Mesenchymal stem cell (in vitro differentiated cells and primary cell): Measurements from ENCODE around the gene PRDX6.
"Not testable (repeated sequence)": the region's sequence is repeated elsewhere in the genome, so short reads cannot be mapped to it uniquely, and the experiment has no call there.

ENCODE experiments used
- DNase-seq: peaks from one replicate; pipeline ENCODE4 v3.0.0-alpha.2; 2013
- H2AFZ ChIP-seq: one replicate; pipeline ENCODE4 v1.6.1; 2013; ENCODE audit warnings: low read depth, mild to moderate bottlenecking, control low read depth, inconsistent platforms, low read length, moderate library complexity
- H2AK5ac ChIP-seq: 2 replicates; pipeline ENCODE4 v1.6.1; 2013; ENCODE audit warnings: low read length, moderate library complexity, mild to moderate bottlenecking, inconsistent platforms; ENCODE audit not compliant: severe bottlenecking
- H2BK120ac ChIP-seq: one replicate; pipeline ENCODE4 v1.6.1; 2013; ENCODE audit warnings: low read depth, mild to moderate bottlenecking, inconsistent platforms, low read length, moderate library complexity
- H2BK12ac ChIP-seq, 2 experiments: one replicate each; pipeline ENCODE4 v1.6.1; 2013; ENCODE audit warnings: inconsistent platforms in 2 of 2, low read length in 2 of 2, mild to moderate bottlenecking in 2 of 2, moderate library complexity in 2 of 2, control low read depth in 1 of 2
- H2BK15ac ChIP-seq: one replicate; pipeline ENCODE4 v1.6.1; 2013; ENCODE audit warnings: mild to moderate bottlenecking, low read depth, inconsistent platforms; ENCODE audit not compliant: poor library complexity, severe bottlenecking
- H2BK5ac ChIP-seq: 2 replicates; pipeline ENCODE4 v1.6.1; 2013; ENCODE audit warnings: low read depth, mild to moderate bottlenecking, low read length, control low read depth, inconsistent platforms; ENCODE audit not compliant: poor library complexity, severe bottlenecking
- H3K14ac ChIP-seq, 2 experiments: one replicate each; pipeline ENCODE4 v1.6.1; 2013; ENCODE audit warnings: inconsistent platforms in 2 of 2, low read length in 2 of 2, control low read depth in 1 of 2, mild to moderate bottlenecking in 1 of 2, moderate library complexity in 1 of 2
- H3K18ac ChIP-seq, 2 experiments: one replicate each; pipeline ENCODE4 v1.6.1; 2013; ENCODE audit warnings: inconsistent platforms in 2 of 2, low read length in 2 of 2, control low read depth in 1 of 2, low read depth in 1 of 2, mild to moderate bottlenecking in 1 of 2
- H3K23ac ChIP-seq, 2 experiments: one replicate each; pipeline ENCODE4 v1.6.1; 2013; ENCODE audit warnings: inconsistent platforms in 2 of 2, low read length in 2 of 2, mild to moderate bottlenecking in 2 of 2, moderate library complexity in 2 of 2, control low read depth in 1 of 2
- H3K27ac ChIP-seq: 2 replicates; pipeline ENCODE4 v1.5.1; 2013; ENCODE audit warnings: mild to moderate bottlenecking, moderate library complexity, low read length, control low read depth, inconsistent platforms; ENCODE audit not compliant: poor library complexity, severe bottlenecking
- H3K27me3 ChIP-seq, 2 experiments: 2 replicates each; pipeline versions ENCODE4 v1.6.1 to v1.7.0; 2013; ENCODE audit warnings: low read length in 2 of 2, mild to moderate bottlenecking in 2 of 2, moderate library complexity in 2 of 2, control low read depth in 1 of 2, inconsistent platforms in 1 of 2; ENCODE audit not compliant: control insufficient read depth in 1 of 2, insufficient read depth in 1 of 2
- H3K36me3 ChIP-seq, 2 experiments: 2 replicates each; pipeline versions ENCODE4 v1.6.1 to v1.7.0; 2013; ENCODE audit warnings: low read length in 2 of 2, control low read depth in 1 of 2, inconsistent platforms in 1 of 2, low read depth in 1 of 2, mild to moderate bottlenecking in 1 of 2; ENCODE audit not compliant: insufficient read depth in 2 of 2, control insufficient read depth in 1 of 2
- H3K4ac ChIP-seq, 2 experiments: one replicate each; pipeline ENCODE4 v1.6.1; 2013; ENCODE audit warnings: inconsistent platforms in 2 of 2, low read length in 2 of 2, mild to moderate bottlenecking in 2 of 2, moderate library complexity in 2 of 2, control low read depth in 1 of 2, low read depth in 1 of 2
- H3K4me1 ChIP-seq: 2 replicates; pipeline ENCODE4 v1.6.1; 2013; ENCODE audit warnings: low read depth, low read length, control low read depth; ENCODE audit not compliant: control insufficient read depth, insufficient read depth
- H3K4me2 ChIP-seq: 2 replicates; pipeline ENCODE4 v1.6.1; 2013; ENCODE audit warnings: low read length, mild to moderate bottlenecking, inconsistent platforms; ENCODE audit not compliant: poor library complexity, severe bottlenecking
- H3K4me3 ChIP-seq, 2 experiments: 2 replicates each; pipeline versions ENCODE4 v1.5.1 to v1.7.0; 2013; ENCODE audit warnings: low read length in 2 of 2, mild to moderate bottlenecking in 2 of 2, control low read depth in 1 of 2, low read depth in 1 of 2; ENCODE audit not compliant: insufficient read depth in 1 of 2
- H3K79me1 ChIP-seq: replicated peaks from 2 replicates; pipeline ENCODE4 v1.6.1; 2013; ENCODE audit warnings: mild to moderate bottlenecking, control low read depth, low read length, inconsistent platforms; ENCODE audit not compliant: poor library complexity, severe bottlenecking
- H3K9ac ChIP-seq: 2 replicates; pipeline ENCODE4 v1.7.0; 2013; ENCODE audit warnings: mild to moderate bottlenecking, low read length, moderate library complexity
- H3K9me3 ChIP-seq: 2 replicates; pipeline ENCODE4 v1.7.0; 2013; ENCODE audit warnings: mild to moderate bottlenecking, low read length; ENCODE audit not compliant: control insufficient read depth
- H4K8ac ChIP-seq: one replicate; pipeline ENCODE4 v1.6.1; 2013; ENCODE audit warnings: inconsistent platforms, mild to moderate bottlenecking, low read length, moderate library complexity
- H4K91ac ChIP-seq: one replicate; pipeline ENCODE4 v1.6.1; 2013; ENCODE audit warnings: mild to moderate bottlenecking, low read length, inconsistent platforms
- WGBS: methylation state at CpG from one replicate; pipeline ENCODE4 v1.1.7; 2013; ENCODE audit warnings: mixed read lengths; 5-methylcytosine and 5-hydroxymethylcytosine counted together

Gene PRDX6

GRCh38 chr1:173493125-173493524, 16.0 kb downstream of the PRDX6 start:
- H3K18ac ChIP-seq, H2AK5ac ChIP-seq, H3K14ac ChIP-seq, H3K9ac ChIP-seq, H4K91ac ChIP-seq, H2BK15ac ChIP-seq, H3K27me3 ChIP-seq, H3K9me3 ChIP-seq, H3K27ac ChIP-seq, H3K79me1 ChIP-seq, DNase-seq, H2BK5ac ChIP-seq, H4K8ac ChIP-seq, H2AFZ ChIP-seq, H3K4ac ChIP-seq, H3K4me3 ChIP-seq, H3K4me1 ChIP-seq, H3K23ac ChIP-seq, H2BK12ac ChIP-seq, H3K4me2 ChIP-seq, H2BK120ac ChIP-seq: not testable (repeated sequence)
- H3K36me3 ChIP-seq, result peaks cover 5 to 21% of the 10 kb centered on the region in 2 experiments
- 95% methylated on average over 5 of the region's 8 CpGs for WGBS

DNA sequence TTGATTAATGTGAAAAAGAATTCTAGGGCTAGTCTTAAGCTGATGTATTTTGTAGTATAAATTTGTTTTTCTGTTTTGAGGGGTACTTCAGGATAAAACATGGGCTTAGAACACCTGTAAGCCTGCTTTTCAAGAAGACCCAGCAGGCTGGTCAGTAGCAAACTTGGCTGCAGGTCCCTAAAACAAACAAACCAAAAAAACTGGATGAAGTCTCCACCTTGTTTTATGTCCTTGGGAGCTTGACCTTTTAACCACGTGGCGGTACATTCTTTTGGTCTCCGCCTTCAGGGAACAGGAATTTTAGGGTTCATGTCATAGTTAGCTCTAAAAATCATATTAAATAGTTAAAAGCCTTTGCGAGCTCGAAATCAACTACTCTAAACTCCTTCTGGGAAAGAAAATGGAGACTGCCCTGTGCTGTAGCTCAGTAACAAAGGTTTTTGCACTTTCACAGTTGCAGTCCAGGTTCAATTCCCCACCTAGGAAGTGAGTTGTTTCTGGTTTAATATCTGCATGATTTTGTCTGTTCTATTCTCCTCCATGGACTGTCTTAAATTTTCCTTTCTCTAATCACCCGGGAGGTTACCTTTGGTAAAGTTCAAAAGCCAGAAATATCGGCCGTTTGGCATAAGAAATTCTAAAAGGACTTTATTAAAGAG, 18.6 kb downstream of the PRDX6 start:
- no peak overlapping the region for H3K4me2 ChIP-seq
- H4K91ac ChIP-seq, result no peak overlapping the region

DNA sequence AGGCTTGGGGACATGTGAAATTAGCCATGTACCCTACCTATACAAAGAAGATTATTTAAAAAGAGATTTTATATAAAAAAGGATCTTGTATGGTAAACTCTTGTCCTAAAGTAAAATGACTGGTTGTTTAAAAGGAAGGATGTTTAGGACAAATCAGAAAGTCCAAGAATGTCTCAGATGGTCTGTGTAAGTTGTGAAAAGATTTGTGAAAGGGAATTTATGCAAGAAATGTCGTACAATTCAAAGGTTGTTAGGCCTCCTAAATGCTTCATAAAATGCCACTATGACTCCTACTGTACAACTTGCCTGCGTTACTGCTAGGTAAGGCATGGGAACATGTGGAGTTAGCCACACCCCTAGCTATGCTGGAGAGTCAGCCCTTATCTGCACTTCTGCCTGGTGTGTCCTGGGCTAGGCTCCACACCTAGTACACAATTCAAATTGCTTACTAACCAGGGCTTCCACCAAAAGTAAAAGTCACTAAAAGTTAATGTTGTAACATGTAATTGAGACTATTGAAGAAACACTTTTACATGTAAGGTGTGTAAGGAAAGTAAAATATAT, 19.7 kb downstream of the PRDX6 start:
- Histone ChIP-seq H2BK5ac (no peak overlapping the region), H3K9ac (no peak overlapping the region), H3K4me1 (no peaks in the 10 kb centered on the region), H2BK15ac (no peak overlapping the region), H3K9me3 (no peaks in the 10 kb centered on the region), H3K18ac (no peak overlapping the region), H3K79me1 (no peaks in the 10 kb centered on the region), H3K4me2 (no peak overlapping the region), H3K27ac (no peak overlapping the region), H3K36me3 (no peaks in the 10 kb centered on the region), H3K27me3 (no peaks in the 10 kb centered on the region), H3K4me3 (no peak overlapping the region), H2AFZ (no peak overlapping the region), H3K23ac (no peak overlapping the region), H2BK12ac (no peak overlapping the region), H3K4ac (no peak overlapping the region), H2AK5ac (no peak overlapping the region), H4K91ac (no peak overlapping the region), H3K14ac (no peak overlapping the region), H2BK120ac (no peak overlapping the region), H4K8ac (no peak overlapping the region)
- DNase-seq, result no peak
- 77% methylated on average over 2 of the region's 2 CpGs for WGBS

More for the DNA sequence above, 18.6 kb downstream of the PRDX6 start:
- H3K4me1 ChIP-seq, result no peaks in the 10 kb centered on the region
- no peaks in the 10 kb centered on the region for H3K36me3 ChIP-seq
- no peak for DNase-seq
- no peak overlapping the region for H2AK5ac ChIP-seq
- H2BK12ac ChIP-seq, result no peak overlapping the region
- H3K14ac ChIP-seq, result no peak overlapping the region
- no peaks in the 10 kb centered on the region for H3K9me3 ChIP-seq
- H2AFZ ChIP-seq, result no peak overlapping the region
- no peak overlapping the region for H3K9ac ChIP-seq
- 93% methylated on average over 4 of the region's 8 CpGs for WGBS
- H3K4ac ChIP-seq, result no peak overlapping the region
- no peak overlapping the region for H3K4me3 ChIP-seq
- no peak overlapping the region for H2BK15ac ChIP-seq
- H3K79me1 ChIP-seq, result no peaks in the 10 kb centered on the region
- H3K23ac ChIP-seq, result no peak overlapping the region
- H3K18ac ChIP-seq, result no peak overlapping the region
- no peak overlapping the region for H4K8ac ChIP-seq
- H2BK5ac ChIP-seq, result no peak overlapping the region
- no peak overlapping the region for H2BK120ac ChIP-seq
- no peak overlapping the region for H3K27ac ChIP-seq
- no peaks in the 10 kb centered on the region for H3K27me3 ChIP-seq

DNA sequence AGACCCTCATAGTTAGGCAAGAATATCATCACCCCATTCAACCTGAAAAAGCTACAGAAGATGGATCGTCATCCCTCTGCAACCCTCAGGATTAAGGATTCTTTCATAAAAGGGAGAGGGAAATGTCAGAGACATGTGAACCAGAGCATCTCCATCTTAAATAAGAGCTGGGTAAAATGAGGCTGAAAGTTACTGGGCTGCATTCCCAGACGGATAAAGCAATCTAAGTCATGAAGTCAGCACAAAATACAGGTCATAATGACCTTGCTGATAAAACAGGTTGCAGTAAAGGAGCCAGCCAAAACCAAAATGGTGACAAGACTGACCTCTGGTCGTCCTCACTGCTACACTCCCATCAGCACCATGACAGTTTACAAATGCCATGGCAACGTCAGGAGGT, 22.6 kb downstream of the PRDX6 start:
- Histone ChIP-seq H3K9me3 (no peaks in the 10 kb centered on the region), H3K23ac (no peak overlapping the region), H3K14ac (no peak overlapping the region), H3K4me2 (no peak overlapping the region), H2BK12ac (no peak overlapping the region), H2BK120ac (no peak overlapping the region), H3K36me3 (no peaks in the 10 kb centered on the region), H3K27ac (no peak overlapping the region), H3K4ac (no peak overlapping the region), H2AK5ac (no peak overlapping the region), H3K79me1 (no peaks in the 10 kb centered on the region), H3K4me1 (no peaks in the 10 kb centered on the region), H3K18ac (no peak overlapping the region), H3K9ac (no peak overlapping the region), H4K8ac (no peak overlapping the region), H3K4me3 (no peak overlapping the region), H2BK15ac (no peak overlapping the region), H2AFZ (no peak overlapping the region), H2BK5ac (no peak overlapping the region), H4K91ac (no peak overlapping the region), H3K27me3 (no peaks in the 10 kb centered on the region)
- no peak for DNase-seq
- 90% methylated on average over 4 of the region's 4 CpGs for WGBS
